Stimulated activated memory B cell treated with anti-CD40 and anti-IgM and Interleukin-4, amounts not matched to agents 10 μg/mL and 1 μg/mL and 100 μg/mL, for 72 hours (primary cell): ENCODE data around the gene JAGN1.
"Not testable (repeated sequence)": the region's sequence is repeated elsewhere in the genome, so short reads cannot be mapped to it uniquely, and the experiment has no call there.

ENCODE experiments used
- ATAC-seq: fragments of 150-1000 bp; cut with Tn5 transposase; 2 replicates; pipeline ENCODE4 v1.10.0; 2021
- H3K27ac Mint-ChIP-seq: one replicate; pipeline ENCODE4 v1.8.0; 2022; ENCODE audit warnings: mild to moderate bottlenecking, mixed read lengths
- H3K27me3 Mint-ChIP-seq: one replicate; pipeline ENCODE4 v1.8.0; 2022; ENCODE audit warnings: mixed read lengths
- H3K36me3 Mint-ChIP-seq: one replicate; pipeline ENCODE4 v1.8.0; 2022; ENCODE audit warnings: mixed read lengths
- H3K4me1 Mint-ChIP-seq: one replicate; pipeline ENCODE4 v1.8.0; 2022; ENCODE audit warnings: mixed read lengths
- H3K4me3 Mint-ChIP-seq: one replicate; pipeline ENCODE4 v1.8.0; 2022; ENCODE audit warnings: mild to moderate bottlenecking, moderate library complexity, mixed read lengths
- H3K9me3 Mint-ChIP-seq: one replicate; pipeline ENCODE4 v1.8.0; 2022; ENCODE audit warnings: mixed read lengths

JAGN1 gene

DNA sequence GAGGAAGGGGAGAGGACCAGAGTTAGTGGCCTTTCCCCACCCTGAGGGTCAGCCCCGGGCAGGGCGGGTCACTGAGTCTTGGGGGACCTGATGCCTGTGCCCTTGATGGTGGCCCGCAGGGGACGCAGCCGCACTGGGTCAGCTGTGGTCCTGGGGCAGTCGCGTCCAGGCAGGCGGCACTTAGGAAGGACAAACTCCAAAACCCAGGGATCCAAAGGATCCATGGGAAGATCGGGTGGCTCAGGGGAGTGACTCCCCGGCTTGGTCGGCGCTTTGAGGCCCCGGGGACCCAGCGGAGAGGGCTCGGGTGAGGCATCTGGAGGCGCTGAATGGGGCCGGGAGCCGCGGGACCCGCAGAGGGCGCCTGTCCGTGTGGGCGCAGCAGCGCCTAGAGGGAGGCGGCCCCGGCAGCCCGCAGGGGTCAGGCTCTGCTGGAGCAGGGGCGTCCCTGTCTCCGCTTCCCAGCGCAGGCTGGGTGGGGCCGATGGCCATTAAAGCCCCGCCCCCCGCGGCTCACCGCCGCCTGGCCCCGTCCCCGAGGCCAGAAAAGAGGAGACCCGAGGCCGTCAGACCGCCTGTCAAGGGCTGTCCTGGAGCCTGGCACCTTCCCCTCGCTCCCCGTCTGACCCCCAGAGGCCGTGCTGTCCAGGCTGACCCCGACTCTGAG, 27.9 kb upstream of the JAGN1 start:
- H3K36me3 Mint-ChIP-seq: no peaks in the 10 kb centered on the region
- H3K4me3 Mint-ChIP-seq: peak overlapping the region; percentile 30
- peaks cover 11% of the 10 kb centered on the region for H3K27me3 Mint-ChIP-seq
- H3K9me3 Mint-ChIP-seq: no peaks in the 10 kb centered on the region
- H3K4me1 Mint-ChIP-seq: no peaks in the 10 kb centered on the region
- no peak overlapping the region for H3K27ac Mint-ChIP-seq
- peak; percentile 57 for ATAC-seq

GRCh38 chr3:9863058-9863772, 27.2 kb upstream of the JAGN1 start:
- no peak for ATAC-seq
- no peaks in the 10 kb centered on the region for H3K36me3 Mint-ChIP-seq
- no peaks in the 10 kb centered on the region for H3K9me3 Mint-ChIP-seq
- no peak overlapping the region for H3K4me3 Mint-ChIP-seq
- no peak overlapping the region for H3K27ac Mint-ChIP-seq
- H3K27me3 Mint-ChIP-seq: peaks cover 11% of the 10 kb centered on the region
- H3K4me1 Mint-ChIP-seq: no peaks in the 10 kb centered on the region

- peaks cover 11% of the 10 kb centered on the region for H3K27me3 Mint-ChIP-seq
- H3K4me1 Mint-ChIP-seq: no peaks in the 10 kb centered on the region
- no peak overlapping the region for H3K27ac Mint-ChIP-seq
- no peaks in the 10 kb centered on the region for H3K9me3 Mint-ChIP-seq
- no peak for ATAC-seq
- no peak overlapping the region for H3K4me3 Mint-ChIP-seq
- H3K36me3 Mint-ChIP-seq: no peaks in the 10 kb centered on the region
Measured at GRCh38 chr3:9864200-9864927, 26.0 kb upstream of the JAGN1 start.

GRCh38 chr3:9865125-9865637, 25.2 kb upstream of the JAGN1 start:
- not testable (repeated sequence) for H3K4me3 Mint-ChIP-seq, H3K27ac Mint-ChIP-seq, H3K36me3 Mint-ChIP-seq, H3K4me1 Mint-ChIP-seq, H3K9me3 Mint-ChIP-seq, ATAC-seq
- H3K27me3 Mint-ChIP-seq: peaks cover 11% of the 10 kb centered on the region

- Mint-ChIP-seq H3K27ac (no peak overlapping the region), H3K4me3 (no peak overlapping the region), H3K4me1 (no peaks in the 10 kb centered on the region), H3K27me3 (peaks cover 9% of the 10 kb centered on the region), H3K9me3 (no peaks in the 10 kb centered on the region), H3K36me3 (no peaks in the 10 kb centered on the region)
- ATAC-seq: no peak
Measured at GRCh38 chr3:9866639-9867038, 23.8 kb upstream of the JAGN1 start.

GRCh38 chr3:9867106-9867505, 23.3 kb upstream of the JAGN1 start:
- no peak overlapping the region for H3K4me3 Mint-ChIP-seq
- H3K9me3 Mint-ChIP-seq: no peaks in the 10 kb centered on the region
- H3K36me3 Mint-ChIP-seq: no peaks in the 10 kb centered on the region

GRCh38 chr3:9869955-9870354, 20.5 kb upstream of the JAGN1 start:
- no peak overlapping the region for H3K4me3 Mint-ChIP-seq
- H3K27me3 Mint-ChIP-seq: no peaks in the 10 kb centered on the region
- H3K27ac Mint-ChIP-seq: no peak overlapping the region
- H3K4me1 Mint-ChIP-seq: no peaks in the 10 kb centered on the region
- H3K36me3 Mint-ChIP-seq: no peaks in the 10 kb centered on the region
- ATAC-seq: no peak
- no peaks in the 10 kb centered on the region for H3K9me3 Mint-ChIP-seq

More at GRCh38 chr3:9867106-9867505, 23.3 kb upstream of the JAGN1 start:
- H3K27me3 Mint-ChIP-seq: peaks cover 4% of the 10 kb centered on the region
- no peaks in the 10 kb centered on the region for H3K4me1 Mint-ChIP-seq
- ATAC-seq: no peak
- no peak overlapping the region for H3K27ac Mint-ChIP-seq

DNA sequence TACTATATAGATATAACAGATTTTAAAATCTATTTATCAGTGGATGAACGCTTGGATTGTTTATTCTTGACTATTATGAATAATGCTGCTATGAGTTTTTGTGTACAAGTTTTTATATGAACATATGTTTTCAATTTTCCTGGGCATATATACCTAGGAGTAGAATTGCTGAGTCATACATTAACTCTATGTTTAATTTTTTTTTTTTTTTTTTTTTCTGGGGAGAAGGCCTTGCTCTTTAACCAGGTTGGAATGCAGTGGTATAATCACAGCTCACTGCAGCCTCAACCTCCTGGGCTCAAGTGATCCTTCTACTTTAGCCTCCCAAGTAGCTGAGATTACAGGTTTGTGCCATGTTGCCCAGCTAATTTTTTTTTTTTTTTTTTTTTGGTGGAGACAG, 19.4 kb upstream of the JAGN1 start:
- no peak for ATAC-seq
- Mint-ChIP-seq H3K9me3 (no peaks in the 10 kb centered on the region), H3K36me3 (no peaks in the 10 kb centered on the region), H3K27me3 (no peaks in the 10 kb centered on the region), H3K4me1 (no peaks in the 10 kb centered on the region), H3K4me3 (no peak overlapping the region), H3K27ac (no peak overlapping the region)

DNA sequence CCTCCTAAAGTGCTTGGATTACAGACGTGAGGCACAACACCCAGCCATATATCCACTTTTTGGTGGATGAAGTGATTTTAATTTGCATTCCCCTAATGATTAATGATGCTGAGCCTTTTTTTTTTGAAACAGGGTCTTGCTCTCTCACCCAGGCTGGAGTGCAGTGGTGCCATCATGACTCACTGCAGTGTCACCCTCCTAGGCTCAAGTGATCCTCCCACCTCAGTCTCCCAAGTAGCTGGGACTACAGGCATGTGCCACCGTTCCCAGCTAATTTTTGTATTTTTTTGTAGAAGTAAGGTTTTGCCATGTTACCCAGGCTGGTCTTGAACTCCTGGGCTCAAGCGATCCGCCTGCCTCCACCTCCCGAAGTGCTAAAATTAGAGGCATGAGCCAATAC, 18.3 kb upstream of the JAGN1 start:
- H3K4me3 Mint-ChIP-seq, H3K4me1 Mint-ChIP-seq, H3K27me3 Mint-ChIP-seq, ATAC-seq, H3K36me3 Mint-ChIP-seq, H3K27ac Mint-ChIP-seq, H3K9me3 Mint-ChIP-seq: not testable (repeated sequence)

GRCh38 chr3:9875448-9875847, 15.0 kb upstream of the JAGN1 start:
- H3K4me1 Mint-ChIP-seq: no peaks in the 10 kb centered on the region
- no peaks in the 10 kb centered on the region for H3K36me3 Mint-ChIP-seq
- no peaks in the 10 kb centered on the region for H3K9me3 Mint-ChIP-seq
- H3K4me3 Mint-ChIP-seq: no peak overlapping the region
- no peak for ATAC-seq
- H3K27me3 Mint-ChIP-seq: peaks cover 21% of the 10 kb centered on the region
- no peak overlapping the region for H3K27ac Mint-ChIP-seq

DNA sequence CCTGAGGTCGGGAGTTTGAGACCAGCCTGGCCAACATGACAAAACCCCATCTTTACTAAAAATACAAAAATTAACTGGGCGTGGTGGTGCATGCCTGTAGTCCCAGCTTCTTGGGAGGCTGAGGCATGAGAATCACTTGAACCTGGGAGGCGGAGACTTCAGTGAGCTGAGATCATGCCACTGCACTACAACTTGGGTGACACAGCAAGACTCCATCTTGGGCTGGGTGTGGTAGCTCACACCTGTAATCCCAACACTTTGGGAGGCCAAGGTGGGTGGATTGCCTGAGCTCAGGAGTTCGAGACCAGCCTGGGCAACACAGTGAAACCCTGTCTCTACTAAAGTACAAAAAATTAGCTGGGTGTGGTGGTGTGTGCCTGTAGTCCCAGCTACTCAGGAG, 14.2 kb upstream of the JAGN1 start:
- H3K27me3 Mint-ChIP-seq: peaks cover 23% of the 10 kb centered on the region
- not testable (repeated sequence) for ATAC-seq, H3K4me1 Mint-ChIP-seq, H3K9me3 Mint-ChIP-seq, H3K36me3 Mint-ChIP-seq, H3K4me3 Mint-ChIP-seq, H3K27ac Mint-ChIP-seq

DNA sequence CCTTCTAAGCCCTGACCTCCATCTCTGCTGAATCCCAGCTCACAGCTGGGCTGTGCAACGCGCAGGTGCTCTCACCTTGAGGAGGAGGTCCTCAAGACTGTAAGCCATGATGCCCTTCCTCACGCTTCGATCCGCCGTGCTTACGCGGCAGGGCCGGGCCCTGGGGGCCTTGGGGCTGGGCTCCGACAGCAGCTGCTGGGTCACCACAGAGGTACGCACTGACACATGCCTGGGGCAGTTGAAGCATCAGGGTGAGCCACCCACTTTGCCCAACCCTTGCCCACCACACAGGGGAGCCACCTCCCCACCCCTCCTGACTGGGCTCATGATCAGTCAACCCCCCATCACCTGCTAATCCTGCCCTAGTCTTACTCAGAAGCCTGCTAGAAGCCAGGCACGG, 13.4 kb upstream of the JAGN1 start:
- peaks cover 23% of the 10 kb centered on the region for H3K27me3 Mint-ChIP-seq
- peak; percentile 24 for ATAC-seq
- H3K27ac Mint-ChIP-seq: no peak overlapping the region
- no peaks in the 10 kb centered on the region for H3K36me3 Mint-ChIP-seq
- no peaks in the 10 kb centered on the region for H3K4me1 Mint-ChIP-seq
- no peaks in the 10 kb centered on the region for H3K9me3 Mint-ChIP-seq
- no peak overlapping the region for H3K4me3 Mint-ChIP-seq

- no peak for ATAC-seq
- no peaks in the 10 kb centered on the region for H3K4me1 Mint-ChIP-seq
- H3K27me3 Mint-ChIP-seq: peaks cover 23% of the 10 kb centered on the region
- no peak overlapping the region for H3K4me3 Mint-ChIP-seq
- no peaks in the 10 kb centered on the region for H3K9me3 Mint-ChIP-seq
- H3K27ac Mint-ChIP-seq: peak overlapping the region; percentile 24
- no peaks in the 10 kb centered on the region for H3K36me3 Mint-ChIP-seq
Measured at GRCh38 chr3:9878700-9879099, 11.7 kb upstream of the JAGN1 start.

- Mint-ChIP-seq H3K36me3 (no peaks in the 10 kb centered on the region), H3K27ac (no peak within 1 kb of the TSS), H3K9me3 (no peaks in the 10 kb centered on the region), H3K27me3 (peaks cover 23% of the 10 kb centered on the region), H3K4me1 (no peaks in the 10 kb centered on the region), H3K4me3 (no peak within 1 kb of the TSS)
- no peak for ATAC-seq
Measured at GRCh38 chr3:9879830-9880549, 10.4 kb upstream of the JAGN1 start, which contains the start of gene CIDEC. Gene CIDEC (minus strand): TSS chr3:9880253. CDS start chr3:9878486, 1,767 bp downstream.

- no peaks in the 10 kb centered on the region for H3K9me3 Mint-ChIP-seq
- H3K36me3 Mint-ChIP-seq: no peaks in the 10 kb centered on the region
- H3K27me3 Mint-ChIP-seq: peaks cover 23% of the 10 kb centered on the region
- no peak for ATAC-seq
- H3K27ac Mint-ChIP-seq: no peak overlapping the region
- no peak overlapping the region for H3K4me3 Mint-ChIP-seq
- no peaks in the 10 kb centered on the region for H3K4me1 Mint-ChIP-seq
Measured at GRCh38 chr3:9881441-9881840, 9.0 kb upstream of the JAGN1 start.
